Activated T-helper 1 cell treated with anti-CD3 and anti-CD28 coated beads, Interleukin-12 subunit alpha, Interleukin-12 subunit beta, Interleukin-2, Interleukin-4 antibody, amounts not matched to agents 30 ng/mL and 10 ng/mL and 1 ng/mL, durations not matched to agents 14 hours and 24 hours and 36 hours (primary cell): ENCODE data around the gene ETS1. TPM values are rescaled to one million over a fixed set of nuclear protein-coding genes. Genes with fewer than 3 reads are reported as not detected.

ENCODE experiments used
- DNase-seq: peaks from one replicate; pipeline ENCODE4 v3.0.0; 2021; ENCODE audit warnings: low spot score
- H3K27ac Mint-ChIP-seq: one replicate; pipeline ENCODE4 v1.8.0; 2021; ENCODE audit warnings: mild to moderate bottlenecking, mixed read lengths
- H3K27me3 Mint-ChIP-seq: one replicate; pipeline ENCODE4 v1.8.0; 2022; ENCODE audit warnings: mild to moderate bottlenecking, moderate library complexity, mixed read lengths; ENCODE audit not compliant: insufficient read depth
- H3K36me3 Mint-ChIP-seq: one replicate; pipeline ENCODE4 v1.8.0; 2021; ENCODE audit warnings: low read depth, mixed read lengths
- H3K4me1 Mint-ChIP-seq: one replicate; pipeline ENCODE4 v1.8.0; 2021; ENCODE audit warnings: low read depth, mixed read lengths
- H3K4me3 Mint-ChIP-seq: one replicate; pipeline ENCODE4 v1.8.0; 2021; ENCODE audit warnings: mild to moderate bottlenecking, moderate library complexity, mixed read lengths
- H3K9me3 Mint-ChIP-seq: one replicate; pipeline ENCODE4 v1.8.0; 2021; ENCODE audit warnings: mixed read lengths
- intact Hi-C: fragments of 100-400 bp; cut with micrococcal nuclease; formaldehyde crosslinking; loops from one replicate; pipeline ENCODE4 v1.15.1; 2024
- total RNA-seq: library from RNA; stranded (reverse); gene quantifications from 2 replicates; pipeline ENCODE4 v1.2.3, GENCODE V29; 2022

ETS1 gene
- total RNA-seq, 1 donor from 2014 or later: 609 TPM

GRCh38 chr11:128478305-128478704 lies 109.1 kb downstream of the ETS1 start:
- Mint-ChIP-seq H3K27me3 (no peaks in the 10 kb centered on the region), H3K4me1 (peaks cover 96% of the 10 kb centered on the region), H3K9me3 (no peaks in the 10 kb centered on the region), H3K4me3 (peak overlapping the region; percentile 80), H3K36me3 (peaks cover 87% of the 10 kb centered on the region), H3K27ac (peak overlapping the region; percentile 95)
- intact Hi-C loops: no loop called here
- DNase-seq: no peak

GRCh38 chr11:128477811-128478210 lies 109.5 kb downstream of the ETS1 start:
- Mint-ChIP-seq H3K9me3 (no peaks in the 10 kb centered on the region), H3K36me3 (peaks cover 87% of the 10 kb centered on the region), H3K4me3 (peak overlapping the region; percentile 80), H3K27me3 (no peaks in the 10 kb centered on the region), H3K27ac (peak overlapping the region; percentile 95), H3K4me1 (peaks cover 96% of the 10 kb centered on the region)
- intact Hi-C loops: loop anchor here (1.0 kb wide), 1 partner anchor 10 kb away; no protein-coding TSS in a partner anchor
- DNase-seq: no peak

- no peaks in the 10 kb centered on the region for H3K9me3 Mint-ChIP-seq
- no peaks in the 10 kb centered on the region for H3K27me3 Mint-ChIP-seq
- H3K4me1 Mint-ChIP-seq: peaks cover 96% of the 10 kb centered on the region
- H3K27ac Mint-ChIP-seq: peak overlapping the region; percentile 95
- intact Hi-C loops: loop anchor here (1.0 kb wide), 1 partner anchor 11 kb away; no protein-coding TSS in a partner anchor
- peaks cover 87% of the 10 kb centered on the region for H3K36me3 Mint-ChIP-seq
- DNase-seq: no peak
- peak overlapping the region; percentile 80 for H3K4me3 Mint-ChIP-seq
These were observed 110.1 kb downstream of the ETS1 start for GRCh38 chr11:128477278-128477677.

- Mint-ChIP-seq H3K36me3 (peaks cover 85% of the 10 kb centered on the region), H3K9me3 (no peaks in the 10 kb centered on the region)
- DNase-seq: peak; percentile 79
These were observed 110.6 kb downstream of the ETS1 start for GRCh38 chr11:128476729-128477128.

GRCh38 chr11:128476049-128476448 lies 111.3 kb downstream of the ETS1 start:
- Mint-ChIP-seq H3K4me3 (peak overlapping the region; percentile 80), H3K27ac (peak overlapping the region; percentile 95), H3K36me3 (peaks cover 86% of the 10 kb centered on the region), H3K4me1 (peaks cover 95% of the 10 kb centered on the region), H3K27me3 (no peaks in the 10 kb centered on the region), H3K9me3 (no peaks in the 10 kb centered on the region)
- no peak for DNase-seq
- intact Hi-C loops: loop anchor here (1.0 kb wide), 2 partner anchors 46 to 154 kb away; no protein-coding TSS in a partner anchor

More at GRCh38 chr11:128476729-128477128, 110.6 kb downstream of the ETS1 start:
- intact Hi-C loops: loop anchor here (1.0 kb wide), 3 partner anchors 12 to 154 kb away; no protein-coding TSS in a partner anchor
- Mint-ChIP-seq H3K4me3 (peak overlapping the region; percentile 80), H3K27me3 (no peaks in the 10 kb centered on the region), H3K27ac (peak overlapping the region; percentile 95), H3K4me1 (peaks cover 95% of the 10 kb centered on the region)

GRCh38 chr11:128474036-128474874 lies 113.1 kb downstream of the ETS1 start:
- no peak for DNase-seq
- Mint-ChIP-seq H3K4me1 (peaks cover 94% of the 10 kb centered on the region), H3K27me3 (no peaks in the 10 kb centered on the region), H3K9me3 (no peaks in the 10 kb centered on the region), H3K36me3 (peaks cover 84% of the 10 kb centered on the region), H3K4me3 (peak overlapping the region; percentile 80), H3K27ac (peak overlapping the region; percentile 95)
- intact Hi-C loops: loop anchor here (2.0 to 5.0 kb wide), 2 partner anchors 221 to 302 kb away; partner anchors contain the start of gene FLI1

- Mint-ChIP-seq H3K4me3 (peak overlapping the region; percentile 80), H3K36me3 (peaks cover 83% of the 10 kb centered on the region), H3K4me1 (peaks cover 94% of the 10 kb centered on the region), H3K9me3 (no peaks in the 10 kb centered on the region), H3K27me3 (no peaks in the 10 kb centered on the region), H3K27ac (peak overlapping the region; percentile 95)
- intact Hi-C loops: loop anchor here (2.0 to 5.0 kb wide), 4 partner anchors 15 to 301 kb away; partner anchors contain the start of gene FLI1
- DNase-seq: no peak
These were observed 113.7 kb downstream of the ETS1 start for GRCh38 chr11:128473636-128474035.

- intact Hi-C loops: loop anchor here (1.0 to 5.0 kb wide), 15 partner anchors 10 to 433 kb away; no protein-coding TSS in a partner anchor
- Mint-ChIP-seq H3K27ac (peak overlapping the region; percentile 95), H3K36me3 (peaks cover 86% of the 10 kb centered on the region), H3K9me3 (no peaks in the 10 kb centered on the region), H3K4me1 (peaks cover 94% of the 10 kb centered on the region), H3K27me3 (no peaks in the 10 kb centered on the region), H3K4me3 (peak overlapping the region; percentile 80)
- peak; percentile 61 for DNase-seq
These were observed 114.9 kb downstream of the ETS1 start for GRCh38 chr11:128472128-128473089.

GRCh38 chr11:128471138-128471661 lies 116.2 kb downstream of the ETS1 start:
- no peaks in the 10 kb centered on the region for H3K9me3 Mint-ChIP-seq
- peaks cover 94% of the 10 kb centered on the region for H3K4me1 Mint-ChIP-seq
- peaks cover 87% of the 10 kb centered on the region for H3K36me3 Mint-ChIP-seq
- H3K27me3 Mint-ChIP-seq: no peaks in the 10 kb centered on the region
- H3K27ac Mint-ChIP-seq: peak overlapping the region; percentile 95
- intact Hi-C loops: loop anchor here (5.0 kb wide), 1 partner anchor 299 kb away; no protein-coding TSS in a partner anchor
- DNase-seq: no peak
- H3K4me3 Mint-ChIP-seq: peak overlapping the region; percentile 80

GRCh38 chr11:128470081-128470480 lies 117.3 kb downstream of the ETS1 start:
- Mint-ChIP-seq H3K4me1 (peaks cover 98% of the 10 kb centered on the region), H3K36me3 (peaks cover 88% of the 10 kb centered on the region), H3K9me3 (no peaks in the 10 kb centered on the region), H3K4me3 (peak overlapping the region; percentile 83), H3K27ac (peak overlapping the region; percentile 95), H3K27me3 (no peaks in the 10 kb centered on the region)
- no peak for DNase-seq
- intact Hi-C loops: loop anchor here (5.0 kb wide), 1 partner anchor 298 kb away; no protein-coding TSS in a partner anchor

GRCh38 chr11:128469220-128469619 lies 118.1 kb downstream of the ETS1 start:
- intact Hi-C loops: no loop called here
- Mint-ChIP-seq H3K4me3 (peak overlapping the region; percentile 83), H3K4me1 (peaks cover 98% of the 10 kb centered on the region), H3K36me3 (peaks cover 88% of the 10 kb centered on the region), H3K27ac (peak overlapping the region; percentile 95), H3K27me3 (no peaks in the 10 kb centered on the region), H3K9me3 (no peaks in the 10 kb centered on the region)
- DNase-seq: no peak

- Mint-ChIP-seq H3K27ac (peak overlapping the region; percentile 95), H3K4me1 (peaks cover 98% of the 10 kb centered on the region), H3K4me3 (peak overlapping the region; percentile 83), H3K9me3 (no peaks in the 10 kb centered on the region), H3K36me3 (peaks cover 88% of the 10 kb centered on the region), H3K27me3 (no peaks in the 10 kb centered on the region)
- intact Hi-C loops: no loop called here
- no peak for DNase-seq
These were observed 119.2 kb downstream of the ETS1 start for GRCh38 chr11:128468111-128468510.
